HepG2 (cell line): Measurements from ENCODE around the gene SNX21. TPM values are rescaled to one million over a fixed set of nuclear protein-coding genes. Genes with fewer than 3 reads are reported as not detected.

Experiments used
- AHDC1 ChIP-seq: sonication (generic); formaldehyde crosslinking; IDR thresholded peaks from 2 replicates; pipeline ENCODE4 v1.5.1; 2020; ENCODE audit warnings: mild to moderate bottlenecking, missing genetic modification reagents, borderline replicate concordance
- DZIP1 ChIP-seq: sonication (generic); formaldehyde crosslinking; IDR thresholded peaks from 2 replicates; pipeline ENCODE4 v1.5.0; 2020; ENCODE audit warnings: mild to moderate bottlenecking, missing genetic modification reagents
- E2F2 ChIP-seq: sonication (generic); formaldehyde crosslinking; IDR thresholded peaks from 2 replicates; pipeline ENCODE4 v1.4.0; 2020; ENCODE audit warnings: missing genetic modification reagents, borderline replicate concordance
- FOXO1 ChIP-seq: sonication (generic); formaldehyde crosslinking; IDR thresholded peaks from 2 replicates; pipeline ENCODE4 v1.4.0; 2020; ENCODE audit warnings: missing genetic modification reagents
- KDM1A ChIP-seq: IDR thresholded peaks from 2 replicates; pipeline ENCODE4 v1.6.1; 2016; ENCODE audit warnings: missing compliant biosample characterization
- KMT2A ChIP-seq: sonication (generic); formaldehyde crosslinking; IDR thresholded peaks from 2 replicates; pipeline ENCODE4 v1.4.0; 2020; ENCODE audit warnings: missing genetic modification reagents
- PAF1 ChIP-seq: IDR thresholded peaks from 2 replicates; pipeline ENCODE4 v1.6.1; 2016; ENCODE audit warnings: missing genetic modification reagents, missing compliant biosample characterization
- PHF8 ChIP-seq: sonication (generic); formaldehyde crosslinking; IDR thresholded peaks from 2 replicates; pipeline ENCODE4 v1.5.0; 2020; ENCODE audit warnings: missing genetic modification reagents
- ZMAT3 ChIP-seq: sonication (generic); formaldehyde crosslinking; conservative IDR thresholded peaks from 2 replicates; pipeline ENCODE4 v1.7.0; 2021; ENCODE audit warnings: missing genetic modification reagents
- ZNF672 ChIP-seq: sonication (generic); formaldehyde crosslinking; IDR thresholded peaks from 2 replicates; pipeline ENCODE4 v1.8.1; 2022; ENCODE audit warnings: missing genetic modification reagents
- ZNF749 ChIP-seq: sonication (generic); formaldehyde crosslinking; IDR thresholded peaks from 2 replicates; pipeline ENCODE4 v1.8.0; 2022; ENCODE audit warnings: mild to moderate bottlenecking, missing genetic modification reagents, moderate library complexity, borderline replicate concordance
- polyA plus RNA-seq, 8 experiments: library from polyadenylated mRNA; depleted of rRNA in 3 of 8; stranded (reverse) in 7 of 8; unstranded in 1 of 8; fragments of >200 nt; fragmentation: Illumina TruSeq in 4 of 8; extraction: Trizol in 4 of 8; gene quantifications; 2 replicates each; pipeline versions ENCODE4 v1.2.1 to v1.2.3, GENCODE V29; 2011 to 2016; ENCODE audit warnings: low read depth in 4 of 8, missing spikeins in 1 of 8, mixed read lengths in 1 of 8; ENCODE audit not compliant: insufficient read depth in 1 of 8
- total RNA-seq, 5 experiments: library from RNA; depleted of rRNA; stranded (reverse); fragments of >200 nt; fragmentation: Illumina TruSeq; extraction: Trizol; gene quantifications; 2 replicates each; pipeline ENCODE4 v1.2.3, GENCODE V29; 2016; ENCODE audit warnings: low read depth in 1 of 5
- TF ChIP-seq, protein P1 (sequence below): IDR thresholded peaks from 2 replicates; pipeline ENCODE4 v1.6.1; 2012; ENCODE audit warnings: inconsistent platforms
- TF ChIP-seq, protein P2 (sequence below): sonication (generic); formaldehyde crosslinking; IDR thresholded peaks from 2 replicates; pipeline ENCODE4 v1.8.0; 2023; ENCODE audit warnings: mild to moderate bottlenecking, missing genetic modification reagents

The SNX21 gene
- total and polyA plus RNA-seq, 2 of the 13 experiments (the other 11 are each of a cell fraction or from before 2014, with no cell fraction given) = 7.7 to 12.8 TPM

GRCh38 chr20:45833883-45834796 lies 541 bp downstream of the SNX21 start (continued):
- TF ChIP-seq E2F2 (CRISPR knock-in tag) = no peak
- TF ChIP-seq, protein P1, sequence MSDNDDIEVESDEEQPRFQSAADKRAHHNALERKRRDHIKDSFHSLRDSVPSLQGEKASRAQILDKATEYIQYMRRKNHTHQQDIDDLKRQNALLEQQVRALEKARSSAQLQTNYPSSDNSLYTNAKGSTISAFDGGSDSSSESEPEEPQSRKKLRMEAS = peak; percentile 70
- peak; percentile 52; the same call in 1 of the 2 replicates for TF ChIP-seq PAF1
- peak; percentile 85; the same call in 1 of the 2 replicates for TF ChIP-seq ZNF672 (CRISPR knock-in tag)
- peak; percentile 65 for TF ChIP-seq FOXO1 (CRISPR knock-in tag)
- TF ChIP-seq ZMAT3 (CRISPR knock-in tag) = peak; percentile 87; the same call in 1 of the 2 replicates
- TF ChIP-seq AHDC1 (CRISPR knock-in tag) = peak; percentile 15; the same call in 1 of the 2 replicates
- TF ChIP-seq, protein P2, sequence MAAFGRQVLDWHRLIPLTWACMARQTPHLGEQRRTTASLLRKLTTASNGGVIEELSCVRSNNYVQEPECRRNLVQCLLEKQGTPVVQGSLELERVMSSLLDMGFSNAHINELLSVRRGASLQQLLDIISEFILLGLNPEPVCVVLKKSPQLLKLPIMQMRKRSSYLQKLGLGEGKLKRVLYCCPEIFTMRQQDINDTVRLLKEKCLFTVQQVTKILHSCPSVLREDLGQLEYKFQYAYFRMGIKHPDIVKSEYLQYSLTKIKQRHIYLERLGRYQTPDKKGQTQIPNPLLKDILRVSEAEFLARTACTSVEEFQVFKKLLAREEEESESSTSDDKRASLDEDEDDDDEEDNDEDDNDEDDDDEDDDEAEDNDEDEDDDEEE (CRISPR knock-in tag) = peak; percentile 22; the same call in 1 of the 2 replicates
- peak; percentile 92 for TF ChIP-seq PHF8
- TF ChIP-seq KDM1A (CRISPR knock-in tag) = peak; percentile 85
- TF ChIP-seq ZNF749 (CRISPR knock-in tag) = no peak; the same call in 1 of the 2 replicates
- no peak; the same call in 1 of the 2 replicates for TF ChIP-seq KMT2A (CRISPR knock-in tag)
- no peak for TF ChIP-seq DZIP1 (CRISPR knock-in tag)
